ENCODE results near the gene MAP3K3.
A peak's percentile ranks its signal among the peaks of the same experiment; 100 is the strongest.

The MAP3K3 gene

DNA sequence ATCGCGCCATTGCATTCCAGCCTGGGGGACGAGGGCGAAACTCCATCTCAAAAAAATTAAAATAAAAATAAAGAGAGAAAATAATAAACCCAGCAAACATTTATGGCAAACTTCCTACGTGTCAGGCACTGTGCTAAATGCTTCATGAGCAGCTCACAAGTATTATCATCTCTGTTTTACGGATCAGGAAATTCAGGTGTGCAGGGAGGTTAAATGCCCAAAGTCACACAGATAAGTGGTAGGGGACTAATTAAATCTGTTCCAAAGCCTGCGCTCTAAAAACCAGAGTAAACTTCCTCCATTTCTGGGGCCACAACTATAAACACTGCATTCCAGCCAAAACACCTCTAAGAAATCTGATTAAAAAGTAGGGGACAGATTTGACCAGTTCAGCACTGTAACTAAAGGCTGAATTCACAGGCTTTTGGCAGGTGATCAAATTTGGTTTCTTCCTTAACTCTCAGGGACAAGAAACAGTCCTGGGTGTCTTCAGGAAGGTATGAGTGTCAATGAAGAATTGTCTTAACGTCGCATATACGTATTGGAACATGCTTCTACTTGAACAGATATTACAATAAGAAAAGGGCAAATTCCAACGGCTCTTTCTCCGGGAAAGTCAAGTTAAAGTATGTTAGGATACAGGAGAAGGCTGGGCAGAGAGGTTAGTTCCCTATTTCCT, 118.4 kb downstream of the MAP3K3 start:
- Histone ChIP-seq H3K36me3 (ENCODE audit: insufficient read depth, low read length) (peaks cover 2% of the 10 kb centered on the region; the same call in 1 of the 2 replicates), H3K27me3 (ENCODE audit: insufficient read depth, low read length, poor library complexity, severe bottlenecking) (no peaks in the 10 kb centered on the region), H3K4me3 (ENCODE audit: low read length, poor library complexity, severe bottlenecking) (peak overlapping the region; percentile 97), H4K20me1 (ENCODE audit: insufficient read depth, low read length, poor library complexity, severe bottlenecking) (no peaks in the 10 kb centered on the region), H3F3A (ENCODE audit: low read depth) (peaks cover 8% of the 10 kb centered on the region), H3K79me2 (ENCODE audit: insufficient read depth, low read length) (peaks cover 19% of the 10 kb centered on the region), H3K4me2 (ENCODE audit: low read depth, low read length, poor library complexity, severe bottlenecking) (peak overlapping the region; percentile 91), H2AFZ (ENCODE audit: low read length) (peak overlapping the region; percentile 90), H3K9me3 (ENCODE audit: insufficient read depth, low read depth, low read length) (no peaks in the 10 kb centered on the region), H3K4me1 (ENCODE audit: insufficient read depth, low read length, poor library complexity, severe bottlenecking) (peaks cover 16% of the 10 kb centered on the region), H3K9me2 (replicated peaks; ENCODE audit: low read depth, low read length) (no peaks in the 10 kb centered on the region), H3K9ac (ENCODE audit: low read depth, low read length, poor library complexity, severe bottlenecking) (peak overlapping the region; percentile 99)
- TF ChIP-seq, protein P1, sequence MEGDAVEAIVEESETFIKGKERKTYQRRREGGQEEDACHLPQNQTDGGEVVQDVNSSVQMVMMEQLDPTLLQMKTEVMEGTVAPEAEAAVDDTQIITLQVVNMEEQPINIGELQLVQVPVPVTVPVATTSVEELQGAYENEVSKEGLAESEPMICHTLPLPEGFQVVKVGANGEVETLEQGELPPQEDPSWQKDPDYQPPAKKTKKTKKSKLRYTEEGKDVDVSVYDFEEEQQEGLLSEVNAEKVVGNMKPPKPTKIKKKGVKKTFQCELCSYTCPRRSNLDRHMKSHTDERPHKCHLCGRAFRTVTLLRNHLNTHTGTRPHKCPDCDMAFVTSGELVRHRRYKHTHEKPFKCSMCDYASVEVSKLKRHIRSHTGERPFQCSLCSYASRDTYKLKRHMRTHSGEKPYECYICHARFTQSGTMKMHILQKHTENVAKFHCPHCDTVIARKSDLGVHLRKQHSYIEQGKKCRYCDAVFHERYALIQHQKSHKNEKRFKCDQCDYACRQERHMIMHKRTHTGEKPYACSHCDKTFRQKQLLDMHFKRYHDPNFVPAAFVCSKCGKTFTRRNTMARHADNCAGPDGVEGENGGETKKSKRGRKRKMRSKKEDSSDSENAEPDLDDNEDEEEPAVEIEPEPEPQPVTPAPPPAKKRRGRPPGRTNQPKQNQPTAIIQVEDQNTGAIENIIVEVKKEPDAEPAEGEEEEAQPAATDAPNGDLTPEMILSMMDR (conservative IDR thresholded peaks at IDR 0.05; ENCODE audit: low read length): no peak
- TF ChIP-seq EZH2phosphoT487 (IDR thresholded peaks at IDR 0.05; ENCODE audit: borderline replicate concordance): no peak

DNA sequence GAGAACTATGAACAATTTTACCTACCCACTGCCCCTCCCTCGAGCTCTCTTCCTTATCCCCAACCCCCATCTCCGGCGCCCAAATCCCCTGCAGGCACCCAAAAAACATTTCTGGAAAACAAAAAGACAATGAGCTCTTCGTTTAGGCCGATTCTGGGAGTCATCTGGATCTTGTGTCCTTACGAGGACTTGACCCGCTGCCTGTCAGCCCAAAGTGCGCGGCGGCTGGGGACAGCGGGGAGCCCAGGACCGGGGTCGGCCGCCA, 118.9 kb downstream of the MAP3K3 start:
- Histone ChIP-seq H3K4me2 (ENCODE audit: low read depth, low read length, poor library complexity, severe bottlenecking) (peak overlapping the region; percentile 91), H3K4me1 (ENCODE audit: insufficient read depth, low read length, poor library complexity, severe bottlenecking) (peaks cover 16% of the 10 kb centered on the region), H3K9me3 (ENCODE audit: insufficient read depth, low read depth, low read length) (no peaks in the 10 kb centered on the region), H3F3A (ENCODE audit: low read depth) (peaks cover 10% of the 10 kb centered on the region), H2AFZ (ENCODE audit: low read length) (peak overlapping the region; percentile 90), H3K27me3 (ENCODE audit: insufficient read depth, low read length, poor library complexity, severe bottlenecking) (no peaks in the 10 kb centered on the region), H3K36me3 (ENCODE audit: insufficient read depth, low read length) (peaks cover 7% of the 10 kb centered on the region; the same call in 1 of the 2 replicates), H3K9ac (ENCODE audit: low read depth, low read length, poor library complexity, severe bottlenecking) (peak overlapping the region; percentile 99), H3K9me2 (replicated peaks; ENCODE audit: low read depth, low read length) (no peaks in the 10 kb centered on the region), H3K79me2 (ENCODE audit: insufficient read depth, low read length) (peaks cover 19% of the 10 kb centered on the region), H4K20me1 (ENCODE audit: insufficient read depth, low read length, poor library complexity, severe bottlenecking) (no peaks in the 10 kb centered on the region), H3K4me3 (ENCODE audit: low read length, poor library complexity, severe bottlenecking) (peak overlapping the region; percentile 97)
- TF ChIP-seq, protein P1 (conservative IDR thresholded peaks at IDR 0.05; ENCODE audit: low read length): no peak
- no peak for TF ChIP-seq EZH2phosphoT487 (IDR thresholded peaks at IDR 0.05; ENCODE audit: borderline replicate concordance)

DNA sequence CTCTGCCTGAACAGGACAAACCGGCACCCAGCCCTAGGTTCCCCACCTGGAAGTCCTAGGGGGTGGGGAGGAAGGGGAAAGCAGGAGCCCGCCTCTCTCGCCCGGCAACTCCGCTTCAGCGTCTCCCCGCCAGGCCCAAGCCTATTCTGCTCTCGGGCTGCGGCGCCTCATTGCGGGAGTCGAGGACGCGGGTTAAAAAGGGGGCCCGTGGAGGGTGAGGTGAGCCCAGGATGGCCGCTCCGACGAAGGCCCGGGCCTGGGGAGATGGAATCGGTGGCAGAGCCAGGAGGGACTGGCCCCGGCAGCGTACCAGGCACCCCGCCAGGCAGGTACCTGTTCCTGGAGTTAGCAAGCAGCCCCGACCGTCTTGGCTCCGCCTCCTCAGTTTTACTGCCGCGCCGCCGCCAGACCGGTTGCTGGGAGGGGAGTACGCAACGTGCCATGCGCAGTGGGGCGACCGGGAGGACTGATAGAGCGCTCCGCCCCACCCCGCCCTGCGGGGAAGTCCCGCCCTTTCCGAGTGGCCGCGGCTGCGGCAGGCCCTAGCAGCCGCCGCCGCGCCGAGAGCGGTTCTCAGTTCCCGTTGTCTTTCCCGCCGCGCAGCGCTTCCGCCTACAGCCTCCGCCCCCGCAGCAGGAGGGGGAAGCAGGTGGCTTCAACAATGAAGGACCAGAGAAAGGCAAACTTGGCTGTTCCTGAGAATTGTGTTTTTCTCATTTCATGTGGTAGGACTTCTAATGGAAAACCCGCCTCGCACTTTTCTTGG, 119.4 kb downstream of the MAP3K3 start, which contains the start of gene STRADA:
Gene STRADA, minus strand, starts transcription at position 392 of the 766 bp plus-strand sequence. CDS start 13,430 bp downstream, outside the sequence.
- H3K36me3 ChIP-seq (ENCODE audit: insufficient read depth, low read length): peaks cover 11% of the 10 kb centered on the region; the same call in 1 of the 2 replicates
- TF ChIP-seq, protein P1 (conservative IDR thresholded peaks at IDR 0.05; ENCODE audit: low read length): no peak
- no peak for TF ChIP-seq EZH2phosphoT487 (IDR thresholded peaks at IDR 0.05; ENCODE audit: borderline replicate concordance)
- peak within 1 kb of the TSS; percentile 94 for H3K4me2 ChIP-seq (ENCODE audit: low read depth, low read length, poor library complexity, severe bottlenecking)
- no peaks in the 10 kb centered on the region for H3K9me3 ChIP-seq (ENCODE audit: insufficient read depth, low read depth, low read length)
- peak within 1 kb of the TSS; percentile 97 for H3K4me3 ChIP-seq (ENCODE audit: low read length, poor library complexity, severe bottlenecking)
- no peaks in the 10 kb centered on the region for H3K27me3 ChIP-seq (ENCODE audit: insufficient read depth, low read length, poor library complexity, severe bottlenecking)
- H3K79me2 ChIP-seq (ENCODE audit: insufficient read depth, low read length): peaks cover 19% of the 10 kb centered on the region
- peaks cover 10% of the 10 kb centered on the region for H3F3A ChIP-seq (ENCODE audit: low read depth)
- H4K20me1 ChIP-seq (ENCODE audit: insufficient read depth, low read length, poor library complexity, severe bottlenecking): no peaks in the 10 kb centered on the region
- H2AFZ ChIP-seq (ENCODE audit: low read length): peak within 1 kb of the TSS; percentile 92
- H3K9ac ChIP-seq (ENCODE audit: low read depth, low read length, poor library complexity, severe bottlenecking): peak within 1 kb of the TSS; percentile 99
- H3K9me2 ChIP-seq (replicated peaks; ENCODE audit: low read depth, low read length): no peaks in the 10 kb centered on the region
- peaks cover 16% of the 10 kb centered on the region for H3K4me1 ChIP-seq (ENCODE audit: insufficient read depth, low read length, poor library complexity, severe bottlenecking)

Data from Loucy (cell line).